HL-60 (cell line): ENCODE measurements around the gene GPR153.

Source experiments
- DNase-seq, 2 experiments: peaks; one replicate each; pipeline ENCODE4 v3.0.0-alpha.2; 2010 to 2020; ENCODE audit warnings: low read depth in 1 of 2, low spot score in 1 of 2
- H3K27ac ChIP-seq: fragments of 250-450 bp; sonication (Bioruptor Pico); replicated peaks from 2 replicates; pipeline ENCODE4 v1.5.1; 2020; ENCODE audit warnings: mild to moderate bottlenecking, moderate library complexity
- H3K27me3 ChIP-seq: fragments of 250-450 bp; sonication (Bioruptor Pico); 2 replicates; pipeline ENCODE4 v1.5.1; 2021; ENCODE audit warnings: mild to moderate bottlenecking, moderate library complexity; ENCODE audit not compliant: insufficient read depth, poor library complexity, severe bottlenecking
- H3K4me3 ChIP-seq: replicated peaks from 2 replicates; pipeline ENCODE4 v1.5.1; 2011; ENCODE audit warnings: mild to moderate bottlenecking, control low read depth, low read length; ENCODE audit not compliant: insufficient read depth
- GABPA ChIP-seq: IDR thresholded peaks from 2 replicates; pipeline ENCODE4 v1.6.1; 2012; ENCODE audit warnings: low read depth
- POLR2AphosphoS5 ChIP-seq: IDR thresholded peaks from 2 replicates; pipeline ENCODE4 v1.6.1; 2012; ENCODE audit warnings: low read depth
- REST ChIP-seq: IDR thresholded peaks from 2 replicates; pipeline ENCODE4 v1.6.1; 2012; ENCODE audit warnings: low read depth; ENCODE audit not compliant: insufficient replicate concordance
- SPI1 ChIP-seq: IDR thresholded peaks from 2 replicates; pipeline ENCODE4 v1.6.1; 2012; ENCODE audit warnings: low read depth, mild to moderate bottlenecking, borderline replicate concordance
- TF ChIP-seq, protein P1 (sequence below): IDR thresholded peaks from one replicate; pipeline ENCODE4 v1.5.1; 2011; ENCODE audit warnings: low read length, control low read depth, inconsistent platforms; ENCODE audit not compliant: insufficient read depth

The GPR153 gene

GRCh38 chr1:6288026-6288425, 27.1 kb upstream of the GPR153 start:
- no peak overlapping the region for H3K4me3 ChIP-seq
- no peak for TF ChIP-seq POLR2AphosphoS5
- no peak for TF ChIP-seq REST
- TF ChIP-seq GABPA, result no peak
- TF ChIP-seq SPI1, result no peak
- TF ChIP-seq, protein P1, sequence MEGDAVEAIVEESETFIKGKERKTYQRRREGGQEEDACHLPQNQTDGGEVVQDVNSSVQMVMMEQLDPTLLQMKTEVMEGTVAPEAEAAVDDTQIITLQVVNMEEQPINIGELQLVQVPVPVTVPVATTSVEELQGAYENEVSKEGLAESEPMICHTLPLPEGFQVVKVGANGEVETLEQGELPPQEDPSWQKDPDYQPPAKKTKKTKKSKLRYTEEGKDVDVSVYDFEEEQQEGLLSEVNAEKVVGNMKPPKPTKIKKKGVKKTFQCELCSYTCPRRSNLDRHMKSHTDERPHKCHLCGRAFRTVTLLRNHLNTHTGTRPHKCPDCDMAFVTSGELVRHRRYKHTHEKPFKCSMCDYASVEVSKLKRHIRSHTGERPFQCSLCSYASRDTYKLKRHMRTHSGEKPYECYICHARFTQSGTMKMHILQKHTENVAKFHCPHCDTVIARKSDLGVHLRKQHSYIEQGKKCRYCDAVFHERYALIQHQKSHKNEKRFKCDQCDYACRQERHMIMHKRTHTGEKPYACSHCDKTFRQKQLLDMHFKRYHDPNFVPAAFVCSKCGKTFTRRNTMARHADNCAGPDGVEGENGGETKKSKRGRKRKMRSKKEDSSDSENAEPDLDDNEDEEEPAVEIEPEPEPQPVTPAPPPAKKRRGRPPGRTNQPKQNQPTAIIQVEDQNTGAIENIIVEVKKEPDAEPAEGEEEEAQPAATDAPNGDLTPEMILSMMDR, result no peak
- no peaks in the 10 kb centered on the region for H3K27me3 ChIP-seq
- DNase-seq, result no peak
- H3K27ac ChIP-seq, result no peak overlapping the region

DNA sequence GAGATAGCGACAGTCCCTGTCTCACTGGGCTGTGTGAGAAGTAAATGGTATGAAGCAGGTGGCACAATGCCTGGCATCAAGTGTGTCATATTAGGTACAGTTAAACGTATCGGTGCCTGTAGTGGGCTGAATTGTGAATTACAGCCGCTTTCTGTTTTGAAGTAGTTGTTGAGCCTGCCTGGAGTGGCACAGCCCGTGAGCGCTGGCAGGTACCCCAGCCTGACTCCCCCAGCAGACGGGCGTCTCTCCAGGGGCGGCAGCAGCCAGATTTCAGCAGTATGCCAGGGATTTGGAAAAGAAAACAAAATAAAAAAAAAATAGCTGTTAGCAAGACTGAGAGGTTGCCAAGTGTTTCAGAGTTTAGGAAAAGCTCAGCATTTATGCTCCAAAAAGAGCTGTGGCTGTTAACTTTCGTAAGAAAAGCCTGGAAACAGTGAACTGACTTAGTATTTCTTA, 26.6 kb upstream of the GPR153 start:
- DNase-seq, result no peak
- no peak for TF ChIP-seq GABPA
- no peak for TF ChIP-seq SPI1
- no peak for TF ChIP-seq REST
- TF ChIP-seq, protein P1, result no peak
- no peak for TF ChIP-seq POLR2AphosphoS5
- H3K4me3 ChIP-seq, result no peak overlapping the region
- no peaks in the 10 kb centered on the region for H3K27me3 ChIP-seq
- H3K27ac ChIP-seq, result no peak overlapping the region

- no peak for DNase-seq
- H3K27ac ChIP-seq, result no peak overlapping the region
- TF ChIP-seq GABPA, result no peak
- no peaks in the 10 kb centered on the region for H3K27me3 ChIP-seq
- no peak overlapping the region for H3K4me3 ChIP-seq
Observed at GRCh38 chr1:6287029-6287428, 26.1 kb upstream of the GPR153 start.

DNA sequence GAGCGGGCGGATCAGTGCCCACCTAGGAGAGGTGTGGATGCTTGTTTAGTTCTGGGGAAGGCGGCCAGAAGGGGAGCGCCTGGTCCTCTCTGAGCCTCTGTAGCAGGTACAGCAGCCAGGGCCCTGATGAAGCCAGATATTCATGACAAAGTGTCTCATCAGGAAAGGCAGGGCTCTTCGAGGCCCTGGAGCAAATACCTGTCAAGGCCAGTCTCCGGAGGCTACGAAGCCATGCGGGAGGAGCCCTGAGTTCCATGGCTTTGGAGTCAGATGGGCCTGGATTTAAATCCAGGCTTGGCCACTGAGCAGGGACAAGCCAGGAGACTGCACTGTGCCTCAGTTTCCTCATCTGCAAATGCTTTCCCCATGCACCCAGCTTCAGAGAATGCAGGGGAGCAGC, 25.4 kb upstream of the GPR153 start:
- H3K27me3 ChIP-seq, result no peaks in the 10 kb centered on the region
- no peak for TF ChIP-seq SPI1
- no peak for TF ChIP-seq GABPA
- no peak for TF ChIP-seq POLR2AphosphoS5
- TF ChIP-seq, protein P1, result no peak
- no peak for TF ChIP-seq REST
- no peak overlapping the region for H3K4me3 ChIP-seq
- no peak overlapping the region for H3K27ac ChIP-seq
- DNase-seq, result no peak
